Osteocyte (in vitro differentiated cells): ENCODE data around the gene LEKR1. TPM values are rescaled to one million over a fixed set of nuclear protein-coding genes. Genes with fewer than 3 reads are reported as not detected.

Source experiments
- DNase-seq: peaks from one replicate; pipeline ENCODE4 v3.0.0; 2021; ENCODE audit warnings: mixed read lengths; ENCODE audit not compliant: unreplicated experiment; ENCODE audit errors: extremely low spot score
- H3K27ac Mint-ChIP-seq: one replicate; pipeline ENCODE4 v1.8.0; 2021; ENCODE audit warnings: mild to moderate bottlenecking, mixed read lengths; ENCODE audit not compliant: unreplicated experiment
- H3K27me3 Mint-ChIP-seq: one replicate; pipeline ENCODE4 v1.8.0; 2021; ENCODE audit warnings: mixed read lengths; ENCODE audit not compliant: unreplicated experiment
- H3K36me3 Mint-ChIP-seq: one replicate; pipeline ENCODE4 v1.8.0; 2021; ENCODE audit warnings: mixed read lengths; ENCODE audit not compliant: unreplicated experiment
- H3K4me1 Mint-ChIP-seq: one replicate; pipeline ENCODE4 v1.8.0; 2021; ENCODE audit warnings: mixed read lengths; ENCODE audit not compliant: unreplicated experiment
- H3K4me3 Mint-ChIP-seq: one replicate; pipeline ENCODE4 v1.8.0; 2021; ENCODE audit warnings: mild to moderate bottlenecking, moderate library complexity, mixed read lengths; ENCODE audit not compliant: unreplicated experiment
- H3K9me3 Mint-ChIP-seq: one replicate; pipeline ENCODE4 v1.8.0; 2021; ENCODE audit warnings: mixed read lengths; ENCODE audit not compliant: unreplicated experiment
- CTCF ChIP-seq: fragments of 200-600 bp; sonication (generic); IDR thresholded peaks from 2 replicates; pipeline ENCODE4 v1.5.0; 2021; ENCODE audit warnings: antibody characterized with exemption, mild to moderate bottlenecking, moderate library complexity
- total RNA-seq: library from RNA; stranded (reverse); gene quantifications from 2 replicates; pipeline ENCODE4 v1.2.1, GENCODE V29; 2021

The LEKR1 gene
- total RNA-seq, 1 donor from 2014 or later: 1.0 TPM

GRCh38 chr3:157051055-157051454 is 224.9 kb downstream of the LEKR1 start:
- Mint-ChIP-seq H3K4me1 (peaks cover 3% of the 10 kb centered on the region), H3K36me3 (no peaks in the 10 kb centered on the region), H3K27me3 (no peaks in the 10 kb centered on the region), H3K4me3 (no peak overlapping the region), H3K9me3 (no peaks in the 10 kb centered on the region), H3K27ac (no peak overlapping the region)
- TF ChIP-seq CTCF: no peak
- DNase-seq: no peak

GRCh38 chr3:157051591-157051990 is 225.4 kb downstream of the LEKR1 start:
- Mint-ChIP-seq H3K36me3 (no peaks in the 10 kb centered on the region), H3K9me3 (no peaks in the 10 kb centered on the region), H3K27ac (no peak overlapping the region), H3K4me1 (peaks cover 3% of the 10 kb centered on the region), H3K27me3 (no peaks in the 10 kb centered on the region), H3K4me3 (no peak overlapping the region)
- DNase-seq: no peak
- no peak for TF ChIP-seq CTCF

GRCh38 chr3:157056035-157056434 is 229.9 kb downstream of the LEKR1 start:
- Mint-ChIP-seq H3K36me3 (no peaks in the 10 kb centered on the region), H3K27ac (no peak overlapping the region), H3K4me3 (no peak overlapping the region), H3K9me3 (no peaks in the 10 kb centered on the region), H3K4me1 (peaks cover 3% of the 10 kb centered on the region), H3K27me3 (no peaks in the 10 kb centered on the region)
- TF ChIP-seq CTCF: no peak
- DNase-seq: no peak

GRCh38 chr3:157058392-157059071 is 232.4 kb downstream of the LEKR1 start:
- no peak for TF ChIP-seq CTCF
- H3K9me3 Mint-ChIP-seq: no peaks in the 10 kb centered on the region
- no peak overlapping the region for H3K27ac Mint-ChIP-seq
- H3K4me3 Mint-ChIP-seq: no peak overlapping the region
- H3K36me3 Mint-ChIP-seq: no peaks in the 10 kb centered on the region
- no peak for DNase-seq
- no peaks in the 10 kb centered on the region for H3K27me3 Mint-ChIP-seq
- peaks cover 4% of the 10 kb centered on the region for H3K4me1 Mint-ChIP-seq

- Mint-ChIP-seq H3K36me3 (no peaks in the 10 kb centered on the region), H3K4me3 (no peak overlapping the region), H3K4me1 (peaks cover 10% of the 10 kb centered on the region), H3K9me3 (no peaks in the 10 kb centered on the region), H3K27ac (no peak overlapping the region), H3K27me3 (no peaks in the 10 kb centered on the region)
- DNase-seq: no peak
- TF ChIP-seq CTCF: no peak
Measured at GRCh38 chr3:157059181-157059580, 233.0 kb downstream of the LEKR1 start.
